Muscle of leg (tissue), 11 donors: ENCODE data around the gene ATAD1. TPM values are rescaled to one million over a fixed set of nuclear protein-coding genes. Genes with fewer than 3 reads are reported as not detected.
"Not testable (repeated sequence)": the region's sequence is repeated elsewhere in the genome, so short reads cannot be mapped to it uniquely, and the experiment has no call there.

Experiments used
- DNase-seq: peaks from one replicate; pipeline ENCODE4 v3.0.0; 2013
- H3K27ac ChIP-seq: one replicate; pipeline ENCODE4 v1.5.1; 2013; ENCODE audit warnings: mild to moderate bottlenecking, low read length, control low read depth
- H3K27me3 ChIP-seq: one replicate; pipeline ENCODE4 v1.6.1; 2013; ENCODE audit warnings: low read length; ENCODE audit not compliant: control insufficient read depth, insufficient read depth
- H3K36me3 ChIP-seq: one replicate; pipeline ENCODE4 v1.6.1; 2013; ENCODE audit warnings: low read length; ENCODE audit not compliant: control insufficient read depth, insufficient read depth
- H3K4me1 ChIP-seq: one replicate; pipeline ENCODE4 v1.6.1; 2013; ENCODE audit warnings: low read length; ENCODE audit not compliant: control insufficient read depth, insufficient read depth
- H3K4me3 ChIP-seq: one replicate; pipeline ENCODE4 v1.5.1; 2013; ENCODE audit warnings: low read length, control low read depth
- H3K9me3 ChIP-seq: replicated peaks from 2 replicates; pipeline ENCODE4 v1.6.1; 2013; ENCODE audit warnings: low read depth, low read length; ENCODE audit not compliant: control insufficient read depth
- WGBS: methylation state at CpG from one replicate; pipeline ENCODE4 v1.1.5; 2013; ENCODE audit warnings: missing lambda C conversion rate; ENCODE audit not compliant: insufficient coverage; 5-methylcytosine and 5-hydroxymethylcytosine counted together
- polyA plus RNA-seq, 8 donors: library from polyadenylated mRNA; unstranded; fragments of 120-200 nt; gene quantifications; one replicate each; pipeline versions ENCODE4 v1.2.1 to v1.2.3, GENCODE V29; 2013; ENCODE audit warnings: inconsistent platforms in 1 of 8, low replicate concordance in 1 of 8; ENCODE audit not compliant: insufficient read length in 8 of 8, insufficient read depth in 1 of 8
- total RNA-seq: library from RNA; stranded (reverse); fragments of 120-200 nt; gene quantifications from one replicate; pipeline ENCODE4 v1.2.4, GENCODE V29; 2013

ATAD1 gene
- total and polyA plus RNA-seq, 9 donors = 23.1 to 28.1 (median 26.6) TPM

- DNase-seq = no peak
- Histone ChIP-seq H3K9me3 (peaks cover 22% of the 10 kb centered on the region), H3K27ac (no peak overlapping the region), H3K27me3 (no peaks in the 10 kb centered on the region), H3K4me3 (no peak overlapping the region), H3K36me3 (peaks cover 12% of the 10 kb centered on the region), H3K4me1 (no peaks in the 10 kb centered on the region)
- 80% methylated on average over 2 of the region's 2 CpGs for WGBS
These were observed 13.0 kb downstream of the ATAD1 start for GRCh38 chr10:87804939-87805569.

- no peak for DNase-seq
- H3K27ac ChIP-seq = no peak overlapping the region
- H3K9me3 ChIP-seq = peaks cover 22% of the 10 kb centered on the region
- no peaks in the 10 kb centered on the region for H3K27me3 ChIP-seq
- peaks cover 12% of the 10 kb centered on the region for H3K36me3 ChIP-seq
- H3K4me1 ChIP-seq = no peaks in the 10 kb centered on the region
- no peak overlapping the region for H3K4me3 ChIP-seq
These were observed 14.2 kb downstream of the ATAD1 start for GRCh38 chr10:87803831-87804230.

GRCh38 chr10:87803328-87803727, 14.7 kb downstream of the ATAD1 start:
- no peaks in the 10 kb centered on the region for H3K4me1 ChIP-seq
- H3K27me3 ChIP-seq = no peaks in the 10 kb centered on the region
- WGBS = 94% methylated on average over 4 of the region's 4 CpGs
- H3K4me3 ChIP-seq = no peak overlapping the region
- H3K27ac ChIP-seq = no peak overlapping the region
- H3K36me3 ChIP-seq = peaks cover 12% of the 10 kb centered on the region
- peaks cover 22% of the 10 kb centered on the region for H3K9me3 ChIP-seq
- no peak for DNase-seq

GRCh38 chr10:87801813-87802435, 16.1 kb downstream of the ATAD1 start:
- Histone ChIP-seq H3K9me3 (peaks cover 22% of the 10 kb centered on the region), H3K36me3 (peaks cover 17% of the 10 kb centered on the region)
- H3K4me3 ChIP-seq, H3K4me1 ChIP-seq, H3K27ac ChIP-seq, DNase-seq, H3K27me3 ChIP-seq: not testable (repeated sequence)
- WGBS = no CpG with 5 or more reads among the region's 1 CpG

GRCh38 chr10:87799860-87800259, 18.2 kb downstream of the ATAD1 start:
- H3K4me1 ChIP-seq = no peaks in the 10 kb centered on the region

GRCh38 chr10:87798082-87798481, 19.9 kb downstream of the ATAD1 start:
- Histone ChIP-seq H3K9me3 (peaks cover 15% of the 10 kb centered on the region), H3K27ac (no peak overlapping the region), H3K36me3 (peaks cover 14% of the 10 kb centered on the region), H3K4me3 (no peak overlapping the region), H3K4me1 (no peaks in the 10 kb centered on the region), H3K27me3 (no peaks in the 10 kb centered on the region)
- WGBS = 80% methylated on average over 1 of the region's 5 CpGs
- no peak for DNase-seq

More at GRCh38 chr10:87799860-87800259, 18.2 kb downstream of the ATAD1 start:
- H3K36me3 ChIP-seq = peaks cover 19% of the 10 kb centered on the region
- peaks cover 22% of the 10 kb centered on the region for H3K9me3 ChIP-seq
- no peak overlapping the region for H3K27ac ChIP-seq
- H3K4me3 ChIP-seq = no peak overlapping the region
- no peaks in the 10 kb centered on the region for H3K27me3 ChIP-seq
- WGBS = no CpG with 5 or more reads among the region's 1 CpG
- DNase-seq = no peak

GRCh38 chr10:87794285-87794684, 23.7 kb downstream of the ATAD1 start:
- H3K36me3 ChIP-seq = peaks cover 13% of the 10 kb centered on the region
- no CpG with 5 or more reads among the region's 3 CpGs for WGBS
- DNase-seq = no peak
- no peak overlapping the region for H3K4me3 ChIP-seq
- no peak overlapping the region for H3K27ac ChIP-seq
- no peaks in the 10 kb centered on the region for H3K9me3 ChIP-seq
- no peaks in the 10 kb centered on the region for H3K27me3 ChIP-seq
- H3K4me1 ChIP-seq = no peaks in the 10 kb centered on the region

GRCh38 chr10:87790185-87790584, 27.8 kb downstream of the ATAD1 start:
- no CpG with 5 or more reads among the region's 3 CpGs for WGBS
- Histone ChIP-seq H3K36me3 (peaks cover 8% of the 10 kb centered on the region), H3K9me3 (no peaks in the 10 kb centered on the region), H3K27me3 (no peaks in the 10 kb centered on the region), H3K4me1 (no peaks in the 10 kb centered on the region), H3K4me3 (no peak overlapping the region), H3K27ac (no peak overlapping the region)
- no peak for DNase-seq

- H3K36me3 ChIP-seq = peaks cover 11% of the 10 kb centered on the region
- no peak for DNase-seq
- H3K4me3 ChIP-seq = no peak overlapping the region
- H3K9me3 ChIP-seq = no peaks in the 10 kb centered on the region
- no peak overlapping the region for H3K27ac ChIP-seq
- H3K4me1 ChIP-seq = no peaks in the 10 kb centered on the region
- no peaks in the 10 kb centered on the region for H3K27me3 ChIP-seq
- WGBS = no CpG with 5 or more reads among the region's 7 CpGs
These were observed 31.6 kb downstream of the ATAD1 start for GRCh38 chr10:87786421-87786820.

GRCh38 chr10:87782721-87783120, 35.3 kb downstream of the ATAD1 start:
- 96% methylated on average over 3 of the region's 6 CpGs for WGBS
- no peak for DNase-seq

More at GRCh38 chr10:87782721-87783120, 35.3 kb downstream of the ATAD1 start:
- H3K27me3 ChIP-seq = no peaks in the 10 kb centered on the region
- peaks cover 9% of the 10 kb centered on the region for H3K36me3 ChIP-seq
- H3K9me3 ChIP-seq = no peaks in the 10 kb centered on the region
- H3K27ac ChIP-seq = no peak overlapping the region
- no peaks in the 10 kb centered on the region for H3K4me1 ChIP-seq
- H3K4me3 ChIP-seq = no peak overlapping the region
